HepG2 (cell line): ENCODE data around the gene PRKCZ. TPM values are rescaled to one million over a fixed set of nuclear protein-coding genes. Genes with fewer than 3 reads are reported as not detected.
A peak's percentile ranks its signal among the peaks of the same experiment; 100 is the strongest.

ENCODE experiments used
- CCAR2 ChIP-seq: fragments of 200-400 bp; formaldehyde crosslinking; optimal IDR thresholded peaks from 2 replicates; pipeline ENCODE3; 2018; ENCODE audit warnings: low read depth, mild to moderate bottlenecking, low read length, moderate library complexity
- KDM1A ChIP-seq: IDR thresholded peaks from 2 replicates; pipeline ENCODE4 v1.6.1; 2016; ENCODE audit warnings: missing compliant biosample characterization
- SCMH1 ChIP-seq: sonication (generic); formaldehyde crosslinking; IDR thresholded peaks from 2 replicates; pipeline ENCODE4 v1.9.0; 2021; ENCODE audit warnings: missing genetic modification reagents, mild to moderate bottlenecking, borderline replicate concordance
- polyA plus RNA-seq, 8 experiments: library from polyadenylated mRNA; depleted of rRNA in 3 of 8; stranded (reverse) in 7 of 8; unstranded in 1 of 8; fragments of >200 nt; fragmentation: Illumina TruSeq in 4 of 8; extraction: Trizol in 4 of 8; gene quantifications; 2 replicates each; pipeline versions ENCODE4 v1.2.1 to v1.2.3, GENCODE V29; 2011 to 2016; ENCODE audit warnings: low read depth in 4 of 8, missing spikeins in 1 of 8, mixed read lengths in 1 of 8; ENCODE audit not compliant: insufficient read depth in 1 of 8
- total RNA-seq, 5 experiments: library from RNA; depleted of rRNA; stranded (reverse); fragments of >200 nt; fragmentation: Illumina TruSeq; extraction: Trizol; gene quantifications; 2 replicates each; pipeline ENCODE4 v1.2.3, GENCODE V29; 2016; ENCODE audit warnings: low read depth in 1 of 5
- TF ChIP-seq, protein P1 (sequence below), 2 experiments: fragments of 450-650 bp in 1 of 2; sonication (generic) in 1 of 2; formaldehyde crosslinking in 1 of 2; IDR thresholded peaks; 2 replicates each; pipeline versions ENCODE4 v1.6.1 to v1.8.0; 2016 to 2022; ENCODE audit warnings: antibody characterized with exemption in 1 of 2, mild to moderate bottlenecking in 1 of 2, missing genetic modification reagents in 1 of 2
- TF ChIP-seq, protein P2 (sequence below): sonication (generic); formaldehyde crosslinking; conservative IDR thresholded peaks from 2 replicates; pipeline ENCODE4 v1.8.0; 2022; ENCODE audit warnings: missing genetic modification reagents
- TF ChIP-seq, protein P3 (sequence below): sonication (generic); formaldehyde crosslinking; IDR thresholded peaks from 2 replicates; pipeline ENCODE4 v1.5.0; 2020; ENCODE audit warnings: missing genetic modification reagents
- TF ChIP-seq, protein P4 (sequence below): sonication (generic); formaldehyde crosslinking; IDR thresholded peaks from 2 replicates; pipeline ENCODE4 v1.4.0; 2020; ENCODE audit warnings: missing genetic modification reagents, borderline replicate concordance
- TF ChIP-seq, protein P5 (sequence below), 2 experiments: fragments of 450-650 bp in 1 of 2; sonication (generic) in 1 of 2; formaldehyde crosslinking; IDR thresholded peaks; 2 replicates each; pipeline versions ENCODE4 v1.5.0 to v1.8.0; 2020 to 2022; ENCODE audit warnings: mild to moderate bottlenecking in 1 of 2, missing genetic modification reagents in 1 of 2

The PRKCZ gene
- total and polyA plus RNA-seq, 2 of the 13 experiments (the other 11 are each of a cell fraction or from before 2014, with no cell fraction given) = 34.7 to 85.2 TPM

DNA sequence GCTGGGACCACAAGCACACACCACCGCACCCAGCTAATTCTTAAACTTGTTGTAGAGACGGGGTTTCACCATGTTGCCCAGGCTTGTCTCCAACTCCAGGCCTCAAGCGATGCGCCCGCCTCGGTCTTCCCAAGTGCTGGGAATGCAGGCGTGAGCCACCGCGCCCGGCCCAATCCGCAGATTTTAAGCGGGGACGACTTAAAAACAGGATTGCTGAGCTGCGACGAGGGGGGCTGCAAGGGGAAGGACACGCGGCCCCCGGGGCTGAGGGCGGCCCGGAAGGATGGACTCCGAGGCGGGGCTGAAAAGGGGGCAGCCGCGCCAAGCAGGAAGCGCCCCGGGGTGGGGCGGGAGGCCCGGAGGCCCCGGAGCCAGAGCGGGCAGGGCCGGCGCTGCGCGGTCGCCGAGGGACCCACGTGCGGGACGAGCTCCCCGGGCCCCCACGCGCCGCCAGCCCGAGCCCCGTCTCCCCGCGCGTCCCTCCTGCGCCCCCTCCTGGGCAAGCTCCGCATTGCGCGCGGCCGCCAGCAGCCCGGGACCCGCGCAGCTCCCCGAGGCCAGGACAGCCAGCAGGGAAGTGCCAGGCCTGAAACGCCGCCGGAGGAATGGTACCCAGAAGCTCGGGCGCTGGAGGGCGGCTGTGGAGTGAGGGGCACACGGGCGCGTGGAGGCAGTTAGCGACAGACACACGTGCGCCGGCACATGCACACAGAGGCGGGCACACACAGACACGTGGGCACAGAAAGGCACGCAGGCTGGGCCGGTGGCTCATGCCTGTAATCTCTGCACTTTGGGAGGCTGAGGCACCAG lies 5.5 kb upstream of the PRKCZ start (continued):
- TF ChIP-seq, protein P1, sequence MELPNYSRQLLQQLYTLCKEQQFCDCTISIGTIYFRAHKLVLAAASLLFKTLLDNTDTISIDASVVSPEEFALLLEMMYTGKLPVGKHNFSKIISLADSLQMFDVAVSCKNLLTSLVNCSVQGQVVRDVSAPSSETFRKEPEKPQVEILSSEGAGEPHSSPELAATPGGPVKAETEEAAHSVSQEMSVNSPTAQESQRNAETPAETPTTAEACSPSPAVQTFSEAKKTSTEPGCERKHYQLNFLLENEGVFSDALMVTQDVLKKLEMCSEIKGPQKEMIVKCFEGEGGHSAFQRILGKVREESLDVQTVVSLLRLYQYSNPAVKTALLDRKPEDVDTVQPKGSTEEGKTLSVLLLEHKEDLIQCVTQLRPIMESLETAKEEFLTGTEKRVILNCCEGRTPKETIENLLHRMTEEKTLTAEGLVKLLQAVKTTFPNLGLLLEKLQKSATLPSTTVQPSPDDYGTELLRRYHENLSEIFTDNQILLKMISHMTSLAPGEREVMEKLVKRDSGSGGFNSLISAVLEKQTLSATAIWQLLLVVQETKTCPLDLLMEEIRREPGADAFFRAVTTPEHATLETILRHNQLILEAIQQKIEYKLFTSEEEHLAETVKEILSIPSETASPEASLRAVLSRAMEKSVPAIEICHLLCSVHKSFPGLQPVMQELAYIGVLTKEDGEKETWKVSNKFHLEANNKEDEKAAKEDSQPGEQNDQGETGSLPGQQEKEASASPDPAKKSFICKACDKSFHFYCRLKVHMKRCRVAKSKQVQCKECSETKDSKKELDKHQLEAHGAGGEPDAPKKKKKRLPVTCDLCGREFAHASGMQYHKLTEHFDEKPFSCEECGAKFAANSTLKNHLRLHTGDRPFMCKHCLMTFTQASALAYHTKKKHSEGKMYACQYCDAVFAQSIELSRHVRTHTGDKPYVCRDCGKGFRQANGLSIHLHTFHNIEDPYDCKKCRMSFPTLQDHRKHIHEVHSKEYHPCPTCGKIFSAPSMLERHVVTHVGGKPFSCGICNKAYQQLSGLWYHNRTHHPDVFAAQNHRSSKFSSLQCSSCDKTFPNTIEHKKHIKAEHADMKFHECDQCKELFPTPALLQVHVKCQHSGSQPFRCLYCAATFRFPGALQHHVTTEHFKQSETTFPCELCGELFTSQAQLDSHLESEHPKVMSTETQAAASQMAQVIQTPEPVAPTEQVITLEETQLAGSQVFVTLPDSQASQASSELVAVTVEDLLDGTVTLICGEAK (IDR thresholded peaks at IDR 0.05) = no peak
- TF ChIP-seq, protein P1 (CRISPR knock-in tag; IDR thresholded peaks at IDR 0.05) = peak; percentile 46; the same call in 1 of the 2 replicates
- TF ChIP-seq, protein P2, sequence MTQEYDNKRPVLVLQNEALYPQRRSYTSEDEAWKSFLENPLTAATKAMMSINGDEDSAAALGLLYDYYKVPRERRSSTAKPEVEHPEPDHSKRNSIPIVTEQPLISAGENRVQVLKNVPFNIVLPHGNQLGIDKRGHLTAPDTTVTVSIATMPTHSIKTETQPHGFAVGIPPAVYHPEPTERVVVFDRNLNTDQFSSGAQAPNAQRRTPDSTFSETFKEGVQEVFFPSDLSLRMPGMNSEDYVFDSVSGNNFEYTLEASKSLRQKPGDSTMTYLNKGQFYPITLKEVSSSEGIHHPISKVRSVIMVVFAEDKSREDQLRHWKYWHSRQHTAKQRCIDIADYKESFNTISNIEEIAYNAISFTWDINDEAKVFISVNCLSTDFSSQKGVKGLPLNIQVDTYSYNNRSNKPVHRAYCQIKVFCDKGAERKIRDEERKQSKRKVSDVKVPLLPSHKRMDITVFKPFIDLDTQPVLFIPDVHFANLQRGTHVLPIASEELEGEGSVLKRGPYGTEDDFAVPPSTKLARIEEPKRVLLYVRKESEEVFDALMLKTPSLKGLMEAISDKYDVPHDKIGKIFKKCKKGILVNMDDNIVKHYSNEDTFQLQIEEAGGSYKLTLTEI (CRISPR knock-in tag) = no peak
- TF ChIP-seq CCAR2 (no peak), KDM1A (CRISPR knock-in tag) (no peak), SCMH1 (no peak)
- TF ChIP-seq, protein P3, sequence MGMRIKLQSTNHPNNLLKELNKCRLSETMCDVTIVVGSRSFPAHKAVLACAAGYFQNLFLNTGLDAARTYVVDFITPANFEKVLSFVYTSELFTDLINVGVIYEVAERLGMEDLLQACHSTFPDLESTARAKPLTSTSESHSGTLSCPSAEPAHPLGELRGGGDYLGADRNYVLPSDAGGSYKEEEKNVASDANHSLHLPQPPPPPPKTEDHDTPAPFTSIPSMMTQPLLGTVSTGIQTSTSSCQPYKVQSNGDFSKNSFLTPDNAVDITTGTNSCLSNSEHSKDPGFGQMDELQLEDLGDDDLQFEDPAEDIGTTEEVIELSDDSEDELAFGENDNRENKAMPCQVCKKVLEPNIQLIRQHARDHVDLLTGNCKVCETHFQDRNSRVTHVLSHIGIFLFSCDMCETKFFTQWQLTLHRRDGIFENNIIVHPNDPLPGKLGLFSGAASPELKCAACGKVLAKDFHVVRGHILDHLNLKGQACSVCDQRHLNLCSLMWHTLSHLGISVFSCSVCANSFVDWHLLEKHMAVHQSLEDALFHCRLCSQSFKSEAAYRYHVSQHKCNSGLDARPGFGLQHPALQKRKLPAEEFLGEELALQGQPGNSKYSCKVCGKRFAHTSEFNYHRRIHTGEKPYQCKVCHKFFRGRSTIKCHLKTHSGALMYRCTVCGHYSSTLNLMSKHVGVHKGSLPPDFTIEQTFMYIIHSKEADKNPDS (CRISPR knock-in tag) = no peak
- TF ChIP-seq, protein P4, sequence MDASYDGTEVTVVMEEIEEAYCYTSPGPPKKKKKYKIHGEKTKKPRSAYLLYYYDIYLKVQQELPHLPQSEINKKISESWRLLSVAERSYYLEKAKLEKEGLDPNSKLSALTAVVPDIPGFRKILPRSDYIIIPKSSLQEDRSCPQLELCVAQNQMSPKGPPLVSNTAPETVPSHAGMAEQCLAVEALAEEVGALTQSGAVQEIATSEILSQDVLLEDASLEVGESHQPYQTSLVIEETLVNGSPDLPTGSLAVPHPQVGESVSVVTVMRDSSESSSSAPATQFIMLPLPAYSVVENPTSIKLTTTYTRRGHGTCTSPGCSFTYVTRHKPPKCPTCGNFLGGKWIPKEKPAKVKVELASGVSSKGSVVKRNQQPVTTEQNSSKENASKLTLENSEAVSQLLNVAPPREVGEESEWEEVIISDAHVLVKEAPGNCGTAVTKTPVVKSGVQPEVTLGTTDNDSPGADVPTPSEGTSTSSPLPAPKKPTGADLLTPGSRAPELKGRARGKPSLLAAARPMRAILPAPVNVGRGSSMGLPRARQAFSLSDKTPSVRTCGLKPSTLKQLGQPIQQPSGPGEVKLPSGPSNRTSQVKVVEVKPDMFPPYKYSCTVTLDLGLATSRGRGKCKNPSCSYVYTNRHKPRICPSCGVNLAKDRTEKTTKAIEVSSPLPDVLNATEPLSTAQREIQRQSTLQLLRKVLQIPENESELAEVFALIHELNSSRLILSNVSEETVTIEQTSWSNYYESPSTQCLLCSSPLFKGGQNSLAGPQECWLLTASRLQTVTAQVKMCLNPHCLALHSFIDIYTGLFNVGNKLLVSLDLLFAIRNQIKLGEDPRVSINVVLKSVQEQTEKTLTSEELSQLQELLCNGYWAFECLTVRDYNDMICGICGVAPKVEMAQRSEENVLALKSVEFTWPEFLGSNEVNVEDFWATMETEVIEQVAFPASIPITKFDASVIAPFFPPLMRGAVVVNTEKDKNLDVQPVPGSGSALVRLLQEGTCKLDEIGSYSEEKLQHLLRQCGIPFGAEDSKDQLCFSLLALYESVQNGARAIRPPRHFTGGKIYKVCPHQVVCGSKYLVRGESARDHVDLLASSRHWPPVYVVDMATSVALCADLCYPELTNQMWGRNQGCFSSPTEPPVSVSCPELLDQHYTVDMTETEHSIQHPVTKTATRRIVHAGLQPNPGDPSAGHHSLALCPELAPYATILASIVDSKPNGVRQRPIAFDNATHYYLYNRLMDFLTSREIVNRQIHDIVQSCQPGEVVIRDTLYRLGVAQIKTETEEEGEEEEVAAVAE (CRISPR knock-in tag) = no peak
- TF ChIP-seq, protein P5, sequence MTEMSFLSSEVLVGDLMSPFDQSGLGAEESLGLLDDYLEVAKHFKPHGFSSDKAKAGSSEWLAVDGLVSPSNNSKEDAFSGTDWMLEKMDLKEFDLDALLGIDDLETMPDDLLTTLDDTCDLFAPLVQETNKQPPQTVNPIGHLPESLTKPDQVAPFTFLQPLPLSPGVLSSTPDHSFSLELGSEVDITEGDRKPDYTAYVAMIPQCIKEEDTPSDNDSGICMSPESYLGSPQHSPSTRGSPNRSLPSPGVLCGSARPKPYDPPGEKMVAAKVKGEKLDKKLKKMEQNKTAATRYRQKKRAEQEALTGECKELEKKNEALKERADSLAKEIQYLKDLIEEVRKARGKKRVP (CRISPR knock-in tag; IDR thresholded peaks at IDR 0.05) = no peak
